ENCODE results near the gene NGFR. TPM values are rescaled to one million over a fixed set of nuclear protein-coding genes. Genes with fewer than 3 reads are reported as not detected.

The NGFR gene
- total and polyA plus RNA-seq, 2 donors (not counting 1 experiment from before 2014, with no cell fraction given), result 0.31 to 1.6 TPM

DNA sequence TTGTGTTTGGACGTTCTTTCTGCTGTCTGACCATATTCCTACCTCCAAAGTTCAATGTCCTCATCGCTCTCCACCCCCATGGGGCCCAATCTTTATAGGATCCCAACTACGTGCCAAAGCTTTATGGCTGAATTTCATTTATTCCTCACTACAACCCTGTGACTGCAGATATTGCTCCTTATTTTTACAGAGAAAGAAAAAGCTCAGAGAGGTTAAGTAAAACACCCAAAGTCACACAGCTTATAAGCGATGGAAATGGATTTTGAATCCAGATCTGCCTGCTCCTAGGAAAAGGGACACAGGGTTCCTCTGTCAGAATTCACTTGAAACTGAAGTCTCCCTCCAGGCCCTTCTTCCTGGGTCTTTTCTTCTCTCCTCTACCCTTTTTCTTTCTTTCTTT lies 9.3 kb downstream of the NGFR start:
- POLR2A ChIA-PET, result no interaction called here
- ATAC-seq (ENCODE audit: low read depth) (no peak), DNase-seq (no peak)
- H3K27me3 ChIP-seq (replicated peaks in 1 of 4; ENCODE audit: control extremely low read depth in 1 of 4, control insufficient read depth in 3 of 4, insufficient read depth in 4 of 4, low read length in 3 of 4), result peaks cover 0 to 77% (median 29%) of the 10 kb centered on the region in 4 experiments
- H3K4me1 ChIP-seq (ENCODE audit: control insufficient read depth in 2 of 2, insufficient read depth in 2 of 2, low read length in 2 of 2), result no peaks in the 10 kb centered on the region
- H4K20me1 ChIP-seq (ENCODE audit: control insufficient read depth, insufficient read depth, low read length, poor library complexity, severe bottlenecking), result no peaks in the 10 kb centered on the region
- Mint-ChIP-seq H3K9me3 (ENCODE audit: insufficient read depth) (no peaks in the 10 kb centered on the region), H3K27ac (no peak overlapping the region), H3K27me3 (peaks cover 62% of the 10 kb centered on the region), H3K4me3 (no peak overlapping the region), H3K4me1 (no peaks in the 10 kb centered on the region)
- H3K4me2 ChIP-seq (replicated peaks; ENCODE audit: low read depth, low read length, poor library complexity, severe bottlenecking), result no peak overlapping the region
- CTCF ChIA-PET, result interaction anchor here (0.5 to 0.9 kb wide), 3 partner anchors 68 to 491 kb away, joined by 3 read pairs; partner anchors contain the start of gene DLX3
- H2AFZ ChIP-seq (ENCODE audit: insufficient read depth, low read depth, low read length, poor library complexity, severe bottlenecking), result no peak overlapping the region
- WGBS (ENCODE audit: insufficient coverage), result 75% methylated on average over 2 of the region's 4 CpGs
- H3K4me3 ChIP-seq (ENCODE audit: control extremely low read depth in 1 of 5, extremely low read depth in 1 of 5, insufficient read depth in 1 of 5, low read depth in 2 of 5, low read length in 4 of 5), result no peak overlapping the region
- H3K9me3 ChIP-seq (ENCODE audit: control extremely low read depth in 1 of 3, control insufficient read depth in 2 of 3, insufficient read depth in 1 of 3, low read length in 2 of 3), result no peaks in the 10 kb centered on the region
- no peak overlapping the region for H3K27ac ChIP-seq (ENCODE audit: low read length in 2 of 2)
- H3K79me2 ChIP-seq (ENCODE audit: control insufficient read depth, insufficient read depth, low read length), result no peaks in the 10 kb centered on the region
- TF ChIP-seq CTCF (IDR thresholded peaks at IDR 0.05), result no peak
- TF ChIP-seq EZH2 (IDR thresholded peaks at IDR 0.05; ENCODE audit: borderline replicate concordance, insufficient read depth, low read depth, low read length, poor library complexity, severe bottlenecking), result no peak
- intact Hi-C loops (cut with micrococcal nuclease), result no loop called here
- no peak overlapping the region for H3K9ac ChIP-seq (ENCODE audit: low read length)
- no peaks in the 10 kb centered on the region for H3K36me3 ChIP-seq (replicated peaks in 1 of 2; ENCODE audit: control extremely low read depth in 1 of 2, control insufficient read depth in 1 of 2, extremely low read depth in 1 of 2, insufficient read depth in 2 of 2, low read length in 1 of 2)

- Histone ChIP-seq H3K9me3 (ENCODE audit: control extremely low read depth in 1 of 3, control insufficient read depth in 2 of 3, insufficient read depth in 1 of 3, low read length in 2 of 3) (no peaks in the 10 kb centered on the region), H3K4me1 (ENCODE audit: control insufficient read depth in 2 of 2, insufficient read depth in 2 of 2, low read length in 2 of 2) (no peaks in the 10 kb centered on the region), H3K27ac (ENCODE audit: low read length in 2 of 2) (no peak overlapping the region), H3K4me2 (replicated peaks; ENCODE audit: low read depth, low read length, poor library complexity, severe bottlenecking) (no peak overlapping the region), H2AFZ (ENCODE audit: insufficient read depth, low read depth, low read length, poor library complexity, severe bottlenecking) (no peak overlapping the region), H3K4me3 (ENCODE audit: control extremely low read depth in 1 of 5, extremely low read depth in 1 of 5, insufficient read depth in 1 of 5, low read depth in 2 of 5, low read length in 4 of 5) (no peak overlapping the region), H3K79me2 (ENCODE audit: control insufficient read depth, insufficient read depth, low read length) (no peaks in the 10 kb centered on the region), H3K36me3 (replicated peaks in 1 of 2; ENCODE audit: control extremely low read depth in 1 of 2, control insufficient read depth in 1 of 2, extremely low read depth in 1 of 2, insufficient read depth in 2 of 2, low read length in 1 of 2) (no peaks in the 10 kb centered on the region), H3K9ac (ENCODE audit: low read length) (no peak overlapping the region), H3K27me3 (replicated peaks in 1 of 4; ENCODE audit: control extremely low read depth in 1 of 4, control insufficient read depth in 3 of 4, insufficient read depth in 4 of 4, low read length in 3 of 4) (peaks cover 0 to 70% (median 16%) of the 10 kb centered on the region in 4 experiments), H4K20me1 (ENCODE audit: control insufficient read depth, insufficient read depth, low read length, poor library complexity, severe bottlenecking) (no peaks in the 10 kb centered on the region)
- Mint-ChIP-seq H3K9me3 (ENCODE audit: insufficient read depth) (no peaks in the 10 kb centered on the region), H3K4me1 (no peaks in the 10 kb centered on the region), H3K27me3 (peaks cover 50% of the 10 kb centered on the region), H3K27ac (no peak overlapping the region), H3K4me3 (no peak overlapping the region)
- WGBS (ENCODE audit: insufficient coverage), result 77% methylated on average over 10 of the region's 14 CpGs
- DNase-seq (no peak), ATAC-seq (ENCODE audit: low read depth) (no peak)
- ChIA-PET POLR2A (no interaction called here), CTCF (interaction anchor here (0.5 kb wide), 1 partner anchor 222 kb away, joined by 4 read pairs; no protein-coding TSS in a partner anchor)
- TF ChIP-seq CTCF (IDR thresholded peaks at IDR 0.05) (no peak), EZH2 (IDR thresholded peaks at IDR 0.05; ENCODE audit: borderline replicate concordance, insufficient read depth, low read depth, low read length, poor library complexity, severe bottlenecking) (no peak)
- intact Hi-C loops (cut with micrococcal nuclease), result no loop called here
These were observed 10.8 kb downstream of the NGFR start for GRCh38 chr17:49505854-49506253.
